Lower lobe of right lung (tissue), 2 donors: ENCODE data around the gene MARCHF3. TPM values are rescaled to one million over a fixed set of nuclear protein-coding genes. Genes with fewer than 3 reads are reported as not detected.

Experiments
- ATAC-seq, 2 donors: fragments of 200-7000 bp; cut with Tn5 transposase; one replicate each; pipeline ENCODE4 v1.9.1; 2020 to 2022; ENCODE audit warnings: mild to moderate bottlenecking in 2 of 2, moderate library complexity in 2 of 2
- DNase-seq: peaks from one replicate; pipeline ENCODE4 v3.0.0-alpha.2; 2020
- H3K27ac ChIP-seq: fragments of 200-600 bp; one replicate; pipeline ENCODE4 v1.8.0; 2022
- H3K27me3 ChIP-seq: fragments of 200-600 bp; one replicate; pipeline ENCODE4 v1.8.0; 2022; ENCODE audit warnings: low read depth
- H3K36me3 ChIP-seq: fragments of 200-600 bp; one replicate; pipeline ENCODE4 v1.8.0; 2022; ENCODE audit warnings: mild to moderate bottlenecking
- H3K4me1 ChIP-seq: fragments of 200-600 bp; one replicate; pipeline ENCODE4 v1.8.0; 2022
- H3K4me3 ChIP-seq: fragments of 200-600 bp; one replicate; pipeline ENCODE4 v1.8.0; 2022; ENCODE audit warnings: mild to moderate bottlenecking
- H3K9me3 ChIP-seq: fragments of 200-600 bp; one replicate; pipeline ENCODE4 v1.8.0; 2022
- CTCF ChIP-seq: fragments of 200-600 bp; IDR thresholded peaks from one replicate; pipeline ENCODE4 v1.8.0; 2022; ENCODE audit warnings: antibody characterized with exemption, mild to moderate bottlenecking
- intact Hi-C: fragments of 100-400 bp; cut with DNase I; formaldehyde crosslinking; loops from one replicate; pipeline ENCODE4 v1.11.0; 2022
- total RNA-seq: library from RNA; stranded (reverse); fragmentation: NEBNext Ultra II Directional; extraction: Animal tissue kit (Norgen Biotek cat#: 25700); gene quantifications from one replicate; pipeline ENCODE4 v1.2.1, GENCODE V29; 2021
- donor health status: DM: no; HTN: yes; CAD: no; lungs with severe emphysema.

The MARCHF3 gene
- total RNA-seq, 1 donor from 2014 or later, result 14.3 TPM

- intact Hi-C loops, result no loop called here
- Histone ChIP-seq H3K4me3 (peak within 1 kb of the TSS; percentile 60), H3K27me3 (no peaks in the 10 kb centered on the region), H3K27ac (peak within 1 kb of the TSS; percentile 50), H3K9me3 (no peaks in the 10 kb centered on the region), H3K4me1 (no peaks in the 10 kb centered on the region), H3K36me3 (no peaks in the 10 kb centered on the region)
- TF ChIP-seq CTCF, result no peak
- DNase-seq, result peak; percentile 78
- ATAC-seq, result peak; percentile 93 to 99
Observed at GRCh38 chr5:127072861-127073846, 42.8 kb upstream of the MARCHF3 start, which contains the start of gene C5orf63. C5orf63 (minus strand) TSS chr5:127073502; CDS start chr5:127058995, 14,507 bp downstream.

GRCh38 chr5:127070243-127070642 lies 39.9 kb upstream of the MARCHF3 start:
- DNase-seq (no peak), ATAC-seq (no peak)
- no peak for TF ChIP-seq CTCF
- Histone ChIP-seq H3K27me3 (no peaks in the 10 kb centered on the region), H3K4me1 (no peaks in the 10 kb centered on the region), H3K27ac (no peak overlapping the region), H3K9me3 (no peaks in the 10 kb centered on the region), H3K4me3 (no peak overlapping the region), H3K36me3 (no peaks in the 10 kb centered on the region)
- intact Hi-C loops, result no loop called here

- Histone ChIP-seq H3K36me3 (no peaks in the 10 kb centered on the region), H3K27me3 (no peaks in the 10 kb centered on the region), H3K4me1 (no peaks in the 10 kb centered on the region), H3K4me3 (no peak overlapping the region), H3K27ac (no peak overlapping the region), H3K9me3 (no peaks in the 10 kb centered on the region)
- no peak for TF ChIP-seq CTCF
- no peak for DNase-seq
- ATAC-seq, result no peak
- intact Hi-C loops, result no loop called here
Observed at GRCh38 chr5:127068493-127069214, 38.3 kb upstream of the MARCHF3 start.

GRCh38 chr5:127066721-127067120 lies 36.4 kb upstream of the MARCHF3 start:
- no peak for ATAC-seq
- intact Hi-C loops, result no loop called here
- TF ChIP-seq CTCF, result no peak
- Histone ChIP-seq H3K27ac (no peak overlapping the region), H3K9me3 (no peaks in the 10 kb centered on the region), H3K4me3 (no peak overlapping the region), H3K4me1 (no peaks in the 10 kb centered on the region), H3K36me3 (no peaks in the 10 kb centered on the region), H3K27me3 (no peaks in the 10 kb centered on the region)
- DNase-seq, result no peak

GRCh38 chr5:127064253-127064840 lies 34.0 kb upstream of the MARCHF3 start:
- Histone ChIP-seq H3K4me1 (no peaks in the 10 kb centered on the region), H3K4me3 (no peak overlapping the region), H3K9me3 (no peaks in the 10 kb centered on the region), H3K27ac (no peak overlapping the region), H3K36me3 (no peaks in the 10 kb centered on the region), H3K27me3 (no peaks in the 10 kb centered on the region)
- no peak for TF ChIP-seq CTCF
- peak in 1 of 2 donors; percentile 21 for ATAC-seq
- no peak for DNase-seq
- intact Hi-C loops, result no loop called here
